Measurements from ENCODE around the gene FNDC1. TPM values are rescaled to one million over a fixed set of nuclear protein-coding genes. Genes with fewer than 3 reads are reported as not detected.

FNDC1 gene
- total RNA-seq, 1 donor from 2014 or later, result 6.3 TPM

GRCh38 chr6:159174263-159174969 is 5.2 kb downstream of the FNDC1 start:
- H3K27ac Mint-ChIP-seq (ENCODE audit: unreplicated experiment), result no peak overlapping the region
- DNase-seq (ENCODE audit: low read depth), result peak; percentile 65
- FAIRE-seq, result no peak
- H3K4me3 Mint-ChIP-seq (ENCODE audit: unreplicated experiment), result no peak overlapping the region
- Histone ChIP-seq H3K4me2 (ENCODE audit: low read length) (peak overlapping the region; percentile 63), H3K4me1 (ENCODE audit: insufficient read depth, low read length) (peaks cover 21% of the 10 kb centered on the region), H3K9ac (ENCODE audit: low read length) (no peak overlapping the region), H3K79me2 (ENCODE audit: insufficient read depth, low read length) (no peaks in the 10 kb centered on the region), H3K4me3 (ENCODE audit: insufficient read depth, low read depth, low read length) (no peak overlapping the region), H4K20me1 (ENCODE audit: insufficient read depth, low read length) (no peaks in the 10 kb centered on the region), H3K27ac (ENCODE audit: low read depth, low read length) (no peak overlapping the region), H2AFZ (ENCODE audit: low read depth, low read length) (peak overlapping the region; percentile 13), H3K27me3 (ENCODE audit: insufficient read depth, low read length) (peaks cover 14% of the 10 kb centered on the region), H3K36me3 (ENCODE audit: insufficient read depth, low read length) (no peaks in the 10 kb centered on the region), H3K9me3 (ENCODE audit: insufficient read depth, low read depth, low read length) (no peaks in the 10 kb centered on the region)
- peaks cover 37% of the 10 kb centered on the region for H3K27me3 Mint-ChIP-seq (ENCODE audit: low read depth, unreplicated experiment)
- H3K36me3 Mint-ChIP-seq (ENCODE audit: low read depth, unreplicated experiment), result peaks cover 4% of the 10 kb centered on the region
- peaks cover 2% of the 10 kb centered on the region for H3K9me3 Mint-ChIP-seq (ENCODE audit: unreplicated experiment)
- H3K4me1 Mint-ChIP-seq (ENCODE audit: low read depth, unreplicated experiment), result peaks cover 25% of the 10 kb centered on the region
- TF ChIP-seq EZH2 (IDR thresholded peaks at IDR 0.05; ENCODE audit: insufficient read depth, low read length) (no peak), CTCF (IDR thresholded peaks at IDR 0.05; ENCODE audit: insufficient read depth, low read depth, low read length) (peak; percentile 95)

- Histone ChIP-seq H4K20me1 (ENCODE audit: insufficient read depth, low read length) (no peaks in the 10 kb centered on the region), H3K9ac (ENCODE audit: low read length) (no peak overlapping the region), H3K79me2 (ENCODE audit: insufficient read depth, low read length) (no peaks in the 10 kb centered on the region), H3K4me1 (ENCODE audit: insufficient read depth, low read length) (peaks cover 1% of the 10 kb centered on the region), H3K4me3 (ENCODE audit: insufficient read depth, low read depth, low read length) (no peak overlapping the region), H3K27ac (ENCODE audit: low read depth, low read length) (no peak overlapping the region), H3K27me3 (ENCODE audit: insufficient read depth, low read length) (peaks cover 6% of the 10 kb centered on the region), H3K36me3 (ENCODE audit: insufficient read depth, low read length) (no peaks in the 10 kb centered on the region), H3K4me2 (ENCODE audit: low read length) (no peak overlapping the region), H3K9me3 (ENCODE audit: insufficient read depth, low read depth, low read length) (no peaks in the 10 kb centered on the region), H2AFZ (ENCODE audit: low read depth, low read length) (no peak overlapping the region)
- DNase-seq (ENCODE audit: low read depth) (no peak), FAIRE-seq (no peak)
- Mint-ChIP-seq H3K27ac (ENCODE audit: unreplicated experiment) (no peak overlapping the region), H3K27me3 (ENCODE audit: low read depth, unreplicated experiment) (peaks cover 28% of the 10 kb centered on the region), H3K4me1 (ENCODE audit: low read depth, unreplicated experiment) (peaks cover 7% of the 10 kb centered on the region), H3K4me3 (ENCODE audit: unreplicated experiment) (no peak overlapping the region), H3K9me3 (ENCODE audit: unreplicated experiment) (peaks cover 2% of the 10 kb centered on the region), H3K36me3 (ENCODE audit: low read depth, unreplicated experiment) (peaks cover 4% of the 10 kb centered on the region)
- TF ChIP-seq EZH2 (IDR thresholded peaks at IDR 0.05; ENCODE audit: insufficient read depth, low read length) (no peak), CTCF (IDR thresholded peaks at IDR 0.05; ENCODE audit: insufficient read depth, low read depth, low read length) (no peak)
These were observed 7.7 kb downstream of the FNDC1 start for GRCh38 chr6:159176913-159177312.

GRCh38 chr6:159178847-159179246 is 9.6 kb downstream of the FNDC1 start:
- H2AFZ ChIP-seq (ENCODE audit: low read depth, low read length), result no peak overlapping the region
- TF ChIP-seq CTCF (IDR thresholded peaks at IDR 0.05; ENCODE audit: insufficient read depth, low read depth, low read length) (no peak), EZH2 (IDR thresholded peaks at IDR 0.05; ENCODE audit: insufficient read depth, low read length) (no peak)
- H3K27ac ChIP-seq (ENCODE audit: low read depth, low read length), result no peak overlapping the region
- H3K36me3 ChIP-seq (ENCODE audit: insufficient read depth, low read length), result no peaks in the 10 kb centered on the region
- no peak overlapping the region for H3K9ac ChIP-seq (ENCODE audit: low read length)
- H3K27me3 ChIP-seq (ENCODE audit: insufficient read depth, low read length), result no peaks in the 10 kb centered on the region
- H3K79me2 ChIP-seq (ENCODE audit: insufficient read depth, low read length), result no peaks in the 10 kb centered on the region
- H3K4me2 ChIP-seq (ENCODE audit: low read length), result no peak overlapping the region
- peaks cover 4% of the 10 kb centered on the region for H3K4me1 Mint-ChIP-seq (ENCODE audit: low read depth, unreplicated experiment)
- peaks cover 24% of the 10 kb centered on the region for H3K27me3 Mint-ChIP-seq (ENCODE audit: low read depth, unreplicated experiment)
- H3K4me1 ChIP-seq (ENCODE audit: insufficient read depth, low read length), result no peaks in the 10 kb centered on the region
- FAIRE-seq, result no peak
- peaks cover 4% of the 10 kb centered on the region for H3K36me3 Mint-ChIP-seq (ENCODE audit: low read depth, unreplicated experiment)
- no peaks in the 10 kb centered on the region for H4K20me1 ChIP-seq (ENCODE audit: insufficient read depth, low read length)
- no peak for DNase-seq (ENCODE audit: low read depth)
- no peak overlapping the region for H3K4me3 Mint-ChIP-seq (ENCODE audit: unreplicated experiment)
- peaks cover 2% of the 10 kb centered on the region for H3K9me3 Mint-ChIP-seq (ENCODE audit: unreplicated experiment)
- no peak overlapping the region for H3K27ac Mint-ChIP-seq (ENCODE audit: unreplicated experiment)
- no peak overlapping the region for H3K4me3 ChIP-seq (ENCODE audit: insufficient read depth, low read depth, low read length)
- H3K9me3 ChIP-seq (ENCODE audit: insufficient read depth, low read depth, low read length), result no peaks in the 10 kb centered on the region
